OCI-LY3 (cell line): ENCODE measurements around the gene TSPAN9.
A peak's percentile ranks its signal among the peaks of the same experiment; 100 is the strongest.

ENCODE experiments used
- H2AFZ ChIP-seq: fragments of 200-600, 300-600 bp; shearing (Covaris generic); 2 replicates; pipeline ENCODE4 v1.6.0; 2014; ENCODE audit warnings: antibody characterized with exemption, low read depth, low read length
- H3K27ac ChIP-seq: fragments of 200-600, 300-600 bp; sonication (generic); 2 replicates; pipeline ENCODE4 v1.5.1; 2014; ENCODE audit warnings: mild to moderate bottlenecking, low read length, moderate library complexity, mixed read lengths
- H3K27me3 ChIP-seq: fragments of 200-600, 300-600 bp; sonication (generic); 2 replicates; pipeline ENCODE4 v1.6.1; 2014; ENCODE audit warnings: low read depth, low read length, mixed read lengths
- H3K36me3 ChIP-seq: fragments of 200-600, 300-600 bp; sonication (generic); replicated peaks from 2 replicates; pipeline ENCODE3; 2014; ENCODE audit warnings: low read depth, low read length, mixed read lengths
- H3K4me1 ChIP-seq: fragments of 300-600, 200-600 bp; sonication (generic); 2 replicates; pipeline ENCODE4 v1.6.1; 2014; ENCODE audit warnings: low read length, mixed read lengths
- H3K4me2 ChIP-seq: fragments of 200-600, 300-600 bp; sonication (generic); 2 replicates; pipeline ENCODE4 v1.6.1; 2014; ENCODE audit warnings: low read length, mixed read lengths
- H3K4me3 ChIP-seq: fragments of 300-600, 200-600 bp; sonication (generic); 2 replicates; pipeline ENCODE4 v1.5.1; 2014; ENCODE audit warnings: antibody characterized with exemption, mild to moderate bottlenecking, low read length, moderate library complexity
- H3K79me2 ChIP-seq: fragments of 300-600, 200-600 bp; shearing (Covaris generic); 2 replicates; pipeline ENCODE4 v1.6.1; 2014; ENCODE audit warnings: mild to moderate bottlenecking, low read length, mixed read lengths
- H3K9ac ChIP-seq: fragments of 300-600, 200-600 bp; shearing (Covaris generic); 2 replicates; pipeline ENCODE4 v1.6.0; 2014; ENCODE audit warnings: mild to moderate bottlenecking, low read length, moderate library complexity
- H3K9me3 ChIP-seq: fragments of 200-600, 300-600 bp; shearing (Covaris generic); 2 replicates; pipeline ENCODE4 v1.6.1; 2014; ENCODE audit warnings: low read length, mixed read lengths; ENCODE audit not compliant: insufficient read depth
- H4K20me1 ChIP-seq: fragments of 200-600, 300-600 bp; sonication (generic); 2 replicates; pipeline ENCODE4 v1.6.1; 2016; ENCODE audit warnings: low read length, mixed read lengths; ENCODE audit not compliant: insufficient read depth
- CTCF ChIP-seq: fragments of 200-600, 300-600 bp; sonication (generic); IDR thresholded peaks from 2 replicates; pipeline ENCODE4 v1.5.1; 2014; ENCODE audit warnings: antibody characterized with exemption, low read length, low read depth
- EZH2phosphoT487 ChIP-seq: fragments of 200-600 bp; shearing (Covaris generic); IDR thresholded peaks from 2 replicates; pipeline ENCODE4 v1.6.1; 2018; ENCODE audit warnings: antibody characterized with exemption, mixed run types, low read depth

TSPAN9 gene

DNA sequence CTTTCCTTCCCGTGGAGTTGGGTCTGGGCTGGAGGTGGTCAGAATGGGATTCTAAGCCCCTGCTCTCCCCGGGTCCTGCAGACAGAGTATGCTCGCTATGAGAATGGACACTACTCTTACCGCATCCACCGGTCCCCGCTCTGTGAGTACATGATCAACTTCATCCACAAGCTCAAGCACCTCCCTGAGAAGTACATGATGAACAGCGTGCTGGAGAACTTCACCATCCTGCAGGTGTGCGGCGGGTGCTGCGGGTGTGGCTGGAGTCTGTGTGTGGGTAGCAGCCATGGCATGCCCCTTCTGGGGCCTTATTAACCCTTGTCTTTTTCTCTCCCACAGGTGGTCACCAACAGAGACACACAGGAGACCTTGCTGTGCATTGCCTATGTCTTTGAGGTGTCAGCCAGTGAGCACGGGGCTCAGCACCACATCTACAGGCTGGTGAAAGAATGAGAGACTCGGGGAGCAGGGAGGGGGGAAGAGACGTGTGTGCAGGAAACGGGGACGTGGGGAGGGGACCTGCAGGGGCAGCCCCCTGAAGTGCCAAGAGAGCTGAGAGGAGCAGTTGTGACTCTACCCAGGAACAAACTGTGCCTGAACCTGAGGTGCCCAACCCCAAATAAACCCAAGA, 37.0 kb upstream of the TSPAN9 start:
- Histone ChIP-seq H2AFZ (no peak overlapping the region), H3K79me2 (no peaks in the 10 kb centered on the region), H3K9me3 (no peaks in the 10 kb centered on the region), H4K20me1 (no peaks in the 10 kb centered on the region), H3K4me2 (no peak overlapping the region), H3K4me1 (peaks cover 15% of the 10 kb centered on the region), H3K27ac (no peak overlapping the region), H3K36me3 (no peaks in the 10 kb centered on the region), H3K27me3 (no peaks in the 10 kb centered on the region), H3K4me3 (no peak overlapping the region), H3K9ac (no peak overlapping the region)
- no peak for TF ChIP-seq CTCF

DNA sequence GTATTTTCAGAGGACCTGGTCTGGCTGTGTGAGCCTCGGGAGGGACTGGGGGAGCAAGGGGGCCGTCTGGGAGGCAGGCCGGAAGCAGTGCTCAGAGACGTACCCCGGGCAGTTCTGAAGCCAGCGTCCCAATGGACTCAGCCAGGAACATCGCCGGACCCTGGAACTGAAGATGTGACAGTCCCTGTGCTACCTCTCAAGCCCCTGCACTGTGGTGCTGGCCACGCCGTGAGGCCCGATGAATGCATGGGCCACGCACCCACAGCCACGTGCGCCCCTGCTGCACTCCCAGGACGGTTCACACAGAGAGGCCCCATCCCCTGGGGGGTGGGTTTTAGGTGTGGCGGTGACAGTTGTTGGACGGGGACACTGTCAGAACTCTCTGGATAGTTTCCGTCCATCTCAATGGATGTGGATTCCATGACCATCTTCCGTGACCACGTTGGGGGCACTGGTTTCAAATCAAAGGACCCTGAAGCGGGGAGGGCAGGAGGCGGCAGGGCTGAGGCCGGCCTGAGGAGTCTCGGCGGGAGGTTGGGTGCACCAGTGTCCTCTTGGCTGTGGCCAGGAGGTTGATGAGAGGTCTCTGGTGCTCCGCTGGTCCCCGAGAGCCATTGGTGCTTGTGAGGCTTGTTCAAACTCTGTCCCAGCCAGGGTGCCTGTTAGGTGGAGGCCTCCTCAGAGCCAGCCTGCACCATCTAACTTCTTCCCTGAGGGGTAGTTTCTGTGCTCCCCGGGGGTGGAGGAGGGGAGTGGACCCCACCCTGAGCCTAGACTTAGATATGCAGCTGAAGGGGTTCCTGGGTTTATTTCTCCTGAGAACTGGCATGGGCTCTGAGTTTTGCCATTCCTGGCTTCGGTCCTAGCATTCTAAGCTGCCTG, 36.3 kb upstream of the TSPAN9 start:
- no peaks in the 10 kb centered on the region for H4K20me1 ChIP-seq
- peaks cover 15% of the 10 kb centered on the region for H3K4me1 ChIP-seq

DNA sequence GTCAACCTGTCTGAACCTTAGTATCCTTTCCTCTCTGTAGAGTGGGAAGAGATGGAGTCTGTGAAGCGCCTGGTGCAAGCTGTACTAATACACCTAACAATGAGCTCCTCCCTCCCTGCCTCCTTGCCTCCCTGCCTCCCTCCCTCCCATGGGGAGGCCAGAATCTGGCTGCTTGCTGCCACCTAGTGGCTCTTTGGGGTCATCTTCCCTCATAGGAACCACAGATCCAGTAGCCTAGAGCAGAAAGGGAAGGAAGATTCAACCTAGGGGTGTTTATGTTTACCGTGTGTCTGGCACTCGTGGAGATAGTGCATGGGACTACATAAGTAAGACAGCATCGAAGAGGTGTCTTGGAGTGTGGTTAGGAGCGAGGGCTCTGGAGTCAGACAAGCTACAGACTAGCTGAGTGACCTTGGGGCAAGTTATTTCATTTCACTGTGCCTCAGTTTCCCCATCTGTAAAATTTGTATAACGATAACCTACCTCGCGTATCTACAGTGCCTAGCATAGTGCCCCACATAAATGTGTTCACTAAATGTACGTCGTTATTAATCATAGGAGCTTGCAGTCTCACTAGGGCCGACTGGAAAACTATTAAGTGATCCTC, 35.5 kb upstream of the TSPAN9 start:
- H3K9ac ChIP-seq = no peak overlapping the region
- H3K9me3 ChIP-seq = no peaks in the 10 kb centered on the region
- no peak overlapping the region for H3K27ac ChIP-seq
- peak overlapping the region; percentile 57 for H3K4me2 ChIP-seq
- H3K27me3 ChIP-seq = no peaks in the 10 kb centered on the region
- no peaks in the 10 kb centered on the region for H3K79me2 ChIP-seq
- no peak for TF ChIP-seq EZH2phosphoT487
- TF ChIP-seq CTCF = peak; percentile 61
- no peaks in the 10 kb centered on the region for H4K20me1 ChIP-seq
- 0 out of 2 replicates have a peak overlapping the region, but pooled peaks have one; percentile 12 for H2AFZ ChIP-seq
- peak overlapping the region; percentile 39 for H3K4me3 ChIP-seq
- H3K36me3 ChIP-seq = no peaks in the 10 kb centered on the region
- H3K4me1 ChIP-seq = peaks cover 15% of the 10 kb centered on the region

More for the DNA sequence above, 36.3 kb upstream of the TSPAN9 start:
- Histone ChIP-seq H3K9ac (no peak overlapping the region), H2AFZ (no peak overlapping the region), H3K27me3 (no peaks in the 10 kb centered on the region), H3K4me3 (no peak overlapping the region), H3K79me2 (no peaks in the 10 kb centered on the region), H3K36me3 (no peaks in the 10 kb centered on the region), H3K4me2 (no peak overlapping the region), H3K27ac (no peak overlapping the region), H3K9me3 (no peaks in the 10 kb centered on the region)
- TF ChIP-seq CTCF (no peak), EZH2phosphoT487 (no peak)

GRCh38 chr12:3042394-3042793, 34.8 kb upstream of the TSPAN9 start:
- Histone ChIP-seq H3K27ac (no peak overlapping the region), H4K20me1 (no peaks in the 10 kb centered on the region), H3K36me3 (no peaks in the 10 kb centered on the region), H3K9ac (no peak overlapping the region), H3K27me3 (no peaks in the 10 kb centered on the region), H2AFZ (no peak overlapping the region), H3K4me2 (peak overlapping the region; percentile 57), H3K9me3 (no peaks in the 10 kb centered on the region), H3K4me1 (peaks cover 15% of the 10 kb centered on the region), H3K79me2 (no peaks in the 10 kb centered on the region), H3K4me3 (peak overlapping the region; percentile 39)
- TF ChIP-seq CTCF (no peak), EZH2phosphoT487 (no peak)
